ENCODE measurements around the gene CNIH2. TPM values are rescaled to one million over a fixed set of nuclear protein-coding genes. Genes with fewer than 3 reads are reported as not detected.

The CNIH2 gene
- total RNA-seq, 4 donors from 2014 or later, result not detected

DNA sequence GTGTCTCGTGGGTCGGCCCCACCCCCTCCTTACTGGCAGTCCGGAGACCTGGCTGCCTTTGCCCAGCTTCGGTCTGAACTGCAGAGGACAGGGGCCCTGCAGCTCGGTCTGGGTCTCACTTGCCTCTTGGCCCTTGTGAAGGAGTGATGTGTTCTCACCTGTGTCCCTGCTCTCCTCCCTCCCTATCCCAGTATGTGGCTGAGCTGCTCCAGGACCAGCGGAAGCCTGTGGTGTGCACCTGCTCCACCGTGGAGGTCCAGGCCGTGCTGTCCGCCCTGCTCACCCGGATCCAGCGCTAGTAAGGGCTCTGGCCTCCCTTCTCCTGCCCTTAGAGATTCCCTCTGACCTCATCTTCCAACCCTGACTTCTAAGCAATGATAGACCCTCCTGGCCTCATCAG is 45.2 kb upstream of the CNIH2 start:
- Histone ChIP-seq H3K36me3 (peaks cover 55 to 58% of the 10 kb centered on the region in 2 donors), H3K4me3 (replicated peaks in 1 of 3) (no peak overlapping the region), H3K9me3 (no peaks in the 10 kb centered on the region), H3K27ac (no peak overlapping the region), H3K27me3 (no peaks in the 10 kb centered on the region), H3K4me1 (peaks cover 0 to 6% of the 10 kb centered on the region in 2 donors)
- intact Hi-C loops (cut with DNase I), result no loop called here
- no peak for DNase-seq
- WGBS, 2 donors, result 96% methylated on average over 9 to 10 of the region's 11 CpGs
- TF ChIP-seq CTCF (IDR thresholded peaks at IDR 0.05) (no peak), POLR2A (IDR thresholded peaks at IDR 0.05) (no peak)

- intact Hi-C loops (cut with DNase I), result no loop called here
- TF ChIP-seq CTCF (IDR thresholded peaks at IDR 0.05) (no peak), POLR2A (IDR thresholded peaks at IDR 0.05) (no peak)
- Histone ChIP-seq H3K27me3 (no peaks in the 10 kb centered on the region), H3K4me1 (peaks cover 0 to 6% of the 10 kb centered on the region in 2 donors), H3K36me3 (peaks cover 54 to 56% of the 10 kb centered on the region in 2 donors), H3K27ac (no peak overlapping the region), H3K9me3 (no peaks in the 10 kb centered on the region), H3K4me3 (replicated peaks in 1 of 3) (no peak overlapping the region)
- WGBS, 2 donors, result 84 to 98% methylated on average over 5 of the region's 5 CpGs
- no peak for DNase-seq
These were observed 44.7 kb upstream of the CNIH2 start for GRCh38 chr11:66233301-66233700.

GRCh38 chr11:66235141-66235540 is 42.8 kb upstream of the CNIH2 start:
- no peak for DNase-seq
- H3K4me1 ChIP-seq, result peaks cover 0 to 6% of the 10 kb centered on the region in 2 donors
- no peaks in the 10 kb centered on the region for H3K27me3 ChIP-seq
- H3K27ac ChIP-seq, result no peak overlapping the region
- no peak for TF ChIP-seq CTCF (IDR thresholded peaks at IDR 0.05)
- TF ChIP-seq POLR2A (IDR thresholded peaks at IDR 0.05), result no peak
- intact Hi-C loops (cut with DNase I), result no loop called here
- no peaks in the 10 kb centered on the region for H3K9me3 ChIP-seq
- peaks cover 66 to 69% of the 10 kb centered on the region in 2 donors for H3K36me3 ChIP-seq
- no peak overlapping the region for H3K4me3 ChIP-seq (replicated peaks in 1 of 3)
- WGBS, 2 donors, result 89 to 93% methylated on average over 11 of the region's 11 CpGs

DNA sequence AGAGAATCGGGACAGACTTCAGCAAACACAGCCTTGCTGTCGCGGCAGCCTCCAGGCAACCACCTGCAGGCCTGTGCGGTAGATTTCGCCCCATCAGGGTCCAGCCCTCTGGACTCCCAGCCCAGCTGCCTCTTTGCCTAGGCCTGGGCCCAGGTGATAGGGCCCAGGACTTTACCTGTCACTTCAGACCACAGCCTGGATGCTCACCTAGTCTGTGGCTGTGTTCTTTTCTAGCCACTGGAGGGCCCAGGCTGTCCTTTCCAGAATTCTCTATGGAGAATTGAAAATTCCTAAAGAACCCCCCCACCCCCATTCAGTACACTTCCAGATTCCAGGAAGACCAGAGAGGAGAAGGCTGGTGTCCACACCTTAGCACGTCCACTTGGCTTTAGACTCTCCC is 40.1 kb upstream of the CNIH2 start:
- Histone ChIP-seq H3K9me3 (no peaks in the 10 kb centered on the region), H3K4me1 (peaks cover 0 to 6% of the 10 kb centered on the region in 2 donors), H3K4me3 (replicated peaks in 1 of 3) (no peak overlapping the region), H3K27me3 (no peaks in the 10 kb centered on the region), H3K27ac (no peak overlapping the region), H3K36me3 (peaks cover 52 to 62% of the 10 kb centered on the region in 2 donors)
- 90 to 93% methylated on average over 6 of the region's 6 CpGs for WGBS, 2 donors
- intact Hi-C loops (cut with DNase I), result no loop called here
- TF ChIP-seq CTCF (IDR thresholded peaks at IDR 0.05) (no peak), POLR2A (IDR thresholded peaks at IDR 0.05) (no peak)
- no peak for DNase-seq

DNA sequence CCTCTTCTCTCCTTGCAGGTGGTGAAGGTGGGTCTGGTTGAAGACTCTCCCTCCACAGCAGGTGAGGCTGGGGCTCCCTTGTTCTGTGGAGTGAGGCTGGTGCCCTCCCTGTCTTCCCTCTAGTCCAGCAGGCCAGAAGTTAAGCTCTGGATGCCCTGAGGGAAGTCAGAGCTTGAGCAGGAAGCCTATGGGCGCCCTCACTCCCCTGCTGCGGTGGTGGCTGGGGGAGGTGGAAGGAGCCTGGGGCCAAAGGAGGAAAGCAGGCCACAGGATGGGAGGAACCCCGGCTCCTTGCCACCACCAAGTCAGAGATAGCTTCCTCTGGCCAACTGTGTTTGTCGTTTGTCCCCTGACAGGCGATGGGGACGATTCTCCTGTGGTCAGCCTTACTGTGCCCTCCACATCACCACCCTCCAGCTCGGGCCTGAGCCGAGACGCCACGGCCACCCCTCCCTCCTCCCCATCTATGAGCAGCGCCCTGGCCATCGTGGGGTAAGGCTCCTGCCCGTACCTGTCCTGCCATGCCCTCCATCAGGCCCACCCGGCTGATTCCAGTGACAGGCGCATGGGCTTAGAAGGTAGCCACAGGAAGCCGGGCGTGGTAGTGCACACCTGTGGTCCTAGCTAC is 39.1 kb upstream of the CNIH2 start:
- H3K4me3 ChIP-seq (replicated peaks in 1 of 3), result no peak overlapping the region
- no peak overlapping the region for H3K27ac ChIP-seq
- no peak for DNase-seq
- 93 to 95% methylated on average over 16 to 17 of the region's 17 CpGs for WGBS, 2 donors
- no peak for TF ChIP-seq CTCF (IDR thresholded peaks at IDR 0.05)
- TF ChIP-seq POLR2A (IDR thresholded peaks at IDR 0.05), result no peak
- no peaks in the 10 kb centered on the region for H3K27me3 ChIP-seq
- peaks cover 43 to 60% of the 10 kb centered on the region in 2 donors for H3K36me3 ChIP-seq
- peaks cover 0 to 6% of the 10 kb centered on the region in 2 donors for H3K4me1 ChIP-seq
- H3K9me3 ChIP-seq, result no peaks in the 10 kb centered on the region
- intact Hi-C loops (cut with DNase I), result no loop called here

Measured in thyroid gland (tissue), 4 donors.